ENCODE data around the gene FGGY.
"Not testable (repeated sequence)": the region's sequence is repeated elsewhere in the genome, so short reads cannot be mapped to it uniquely, and the experiment has no call there.

FGGY gene

GRCh38 chr1:59690171-59690930 lies 393.5 kb downstream of the FGGY start:
- in situ Hi-C loops (cut with MboI; ENCODE audit: low sequenced_read_pairs), result no loop called here

GRCh38 chr1:59691261-59691660 lies 394.4 kb downstream of the FGGY start:
- in situ Hi-C loops (cut with MboI; ENCODE audit: low sequenced_read_pairs), result no loop called here

DNA sequence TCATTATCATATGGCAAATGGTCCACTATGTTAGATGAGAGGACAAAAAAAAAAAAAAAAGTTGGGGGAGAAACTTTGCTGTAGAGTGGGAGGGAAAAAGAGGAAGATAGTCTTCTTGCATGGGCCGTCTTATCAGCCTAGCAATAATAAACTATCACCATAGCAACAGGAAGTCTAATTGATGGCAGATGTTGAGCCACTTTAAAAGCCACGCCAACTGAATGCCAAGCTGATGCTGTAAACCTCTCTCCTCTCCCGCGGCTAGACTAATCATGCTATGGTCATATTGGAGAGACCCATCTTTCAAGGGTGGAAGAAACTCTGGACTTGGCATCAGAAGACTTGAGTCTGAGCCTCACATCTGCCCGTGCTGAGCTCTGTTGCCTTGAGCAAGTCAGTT lies 395.7 kb downstream of the FGGY start:
- in situ Hi-C loops (cut with MboI; ENCODE audit: low sequenced_read_pairs), result no loop called here

DNA sequence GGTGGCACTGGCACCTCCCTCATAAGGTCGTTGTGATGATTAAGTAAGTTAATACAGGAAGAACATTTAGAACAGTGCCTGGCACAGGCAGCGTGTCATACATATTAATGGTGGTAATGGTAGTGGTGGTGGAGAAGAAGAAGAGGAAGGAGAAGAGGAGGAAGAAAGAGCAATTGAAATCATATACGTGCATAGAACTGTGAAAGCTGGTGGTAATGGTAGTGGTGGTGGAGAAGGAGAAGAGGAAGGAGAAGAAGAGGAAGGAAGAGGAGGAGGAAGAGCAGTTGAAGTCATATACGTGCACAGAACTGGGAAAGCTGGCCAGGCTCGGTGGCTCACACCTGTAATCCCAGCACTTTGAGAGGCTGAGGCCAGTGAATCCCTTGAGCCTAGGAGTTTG lies 396.5 kb downstream of the FGGY start:
- in situ Hi-C loops (cut with MboI; ENCODE audit: low sequenced_read_pairs), result no loop called here

DNA sequence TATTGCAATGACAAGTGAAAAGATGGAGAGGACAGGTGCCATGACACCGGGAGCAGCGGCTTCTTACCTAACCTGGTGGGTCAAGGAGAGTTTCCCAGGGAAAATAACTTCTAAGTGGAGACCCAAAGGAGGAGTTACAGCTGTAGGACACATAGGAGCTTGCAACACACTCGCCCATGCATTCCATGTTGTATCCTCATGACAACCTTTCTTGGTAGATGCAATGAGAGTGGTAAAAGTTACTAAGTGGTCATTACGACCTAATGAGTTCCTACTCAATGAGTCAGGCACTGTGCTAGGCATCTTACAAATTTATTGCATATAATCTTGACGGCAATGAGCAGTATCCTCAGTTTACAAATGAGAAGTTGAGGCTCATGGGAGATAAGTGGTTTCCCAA lies 398.4 kb downstream of the FGGY start:
- in situ Hi-C loops (cut with MboI; ENCODE audit: low sequenced_read_pairs), result no loop called here

GRCh38 chr1:59696421-59697115 lies 399.7 kb downstream of the FGGY start:
- in situ Hi-C loops (cut with MboI; ENCODE audit: low sequenced_read_pairs), result no loop called here

- in situ Hi-C loops (cut with MboI; ENCODE audit: low sequenced_read_pairs), result no loop called here
Measured at GRCh38 chr1:59697150-59697800, 400.4 kb downstream of the FGGY start.

GRCh38 chr1:59698386-59698785 lies 401.5 kb downstream of the FGGY start:
- in situ Hi-C loops (cut with MboI; ENCODE audit: low sequenced_read_pairs), result no loop called here

DNA sequence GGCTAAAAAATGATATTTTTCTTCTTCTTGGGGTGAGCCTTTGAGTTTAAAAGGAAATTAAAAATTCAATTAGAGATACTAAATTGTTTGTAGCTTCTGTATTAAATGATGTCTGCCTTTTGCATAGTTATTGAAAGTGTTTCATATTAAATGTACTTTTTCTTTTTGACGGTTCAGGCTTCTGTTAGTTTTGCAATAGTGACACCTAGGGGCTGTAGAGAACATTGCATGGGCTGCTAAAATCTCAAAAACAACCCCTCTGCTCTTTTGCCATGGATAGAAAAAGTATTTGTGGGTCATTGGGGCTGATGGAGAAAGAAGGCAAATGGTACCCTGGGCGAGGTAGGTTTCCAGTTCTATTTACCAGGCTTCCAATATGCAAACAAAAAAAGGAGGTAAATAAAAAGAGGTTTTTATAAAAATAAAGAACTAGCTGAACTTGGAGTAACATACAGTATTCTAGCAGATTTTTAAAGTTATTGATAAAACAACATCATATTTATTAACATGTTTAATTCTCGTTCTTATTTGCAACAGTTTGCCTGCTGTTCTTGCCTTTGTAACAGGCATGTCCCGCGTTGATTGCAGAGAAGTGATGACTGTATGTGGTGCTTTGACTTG lies 402.4 kb downstream of the FGGY start:
- in situ Hi-C loops (cut with MboI; ENCODE audit: low sequenced_read_pairs), result no loop called here

- in situ Hi-C loops (cut with MboI; ENCODE audit: low sequenced_read_pairs), result no loop called here
Measured at GRCh38 chr1:59701376-59701775, 404.5 kb downstream of the FGGY start.

GRCh38 chr1:59703226-59703917 lies 406.5 kb downstream of the FGGY start:
- in situ Hi-C loops (cut with MboI; ENCODE audit: low sequenced_read_pairs), result no loop called here

DNA sequence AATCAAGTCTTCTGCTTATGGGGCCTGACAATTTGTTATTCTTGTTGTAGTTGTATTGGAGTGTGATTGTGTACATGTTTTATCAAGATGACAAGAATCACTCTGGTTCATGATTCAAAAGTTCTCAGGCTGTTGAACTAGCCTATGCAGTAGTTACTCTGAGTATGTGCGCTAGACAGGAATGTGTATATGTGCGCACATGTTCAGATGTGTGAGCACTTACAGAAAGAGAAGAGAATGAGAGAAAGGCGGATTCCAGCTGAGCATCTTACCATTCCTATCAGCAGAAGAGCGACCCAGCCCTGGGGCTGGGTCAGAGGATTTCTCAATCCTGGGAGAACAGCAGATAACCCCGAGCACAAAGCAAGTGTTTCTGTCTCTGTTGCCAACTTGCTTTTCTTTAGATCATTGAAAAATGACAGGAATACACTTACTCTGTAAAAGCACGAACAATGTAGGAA lies 407.1 kb downstream of the FGGY start:
- in situ Hi-C loops (cut with MboI; ENCODE audit: low sequenced_read_pairs), result no loop called here

GRCh38 chr1:59704716-59705115 lies 407.8 kb downstream of the FGGY start:
- in situ Hi-C loops (cut with MboI; ENCODE audit: low sequenced_read_pairs), result no loop called here

GRCh38 chr1:59705466-59706302 lies 408.8 kb downstream of the FGGY start:
- in situ Hi-C loops (cut with MboI; ENCODE audit: low sequenced_read_pairs), result no loop called here

DNA sequence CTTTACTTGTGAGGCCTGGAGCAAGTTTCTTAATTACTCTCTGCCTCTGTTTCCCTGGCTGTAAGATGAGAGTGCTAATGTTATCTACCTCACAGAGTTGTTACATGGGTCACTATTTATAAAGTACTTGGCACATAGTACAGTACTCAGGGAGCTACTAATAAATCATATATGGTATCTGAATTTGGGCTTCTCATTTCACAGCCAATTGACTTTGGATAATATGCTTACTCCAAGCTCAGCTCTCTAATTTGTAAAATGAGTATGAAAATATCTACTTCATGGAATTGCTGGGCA lies 409.4 kb downstream of the FGGY start:
- in situ Hi-C loops (cut with MboI; ENCODE audit: low sequenced_read_pairs), result no loop called here

DNA sequence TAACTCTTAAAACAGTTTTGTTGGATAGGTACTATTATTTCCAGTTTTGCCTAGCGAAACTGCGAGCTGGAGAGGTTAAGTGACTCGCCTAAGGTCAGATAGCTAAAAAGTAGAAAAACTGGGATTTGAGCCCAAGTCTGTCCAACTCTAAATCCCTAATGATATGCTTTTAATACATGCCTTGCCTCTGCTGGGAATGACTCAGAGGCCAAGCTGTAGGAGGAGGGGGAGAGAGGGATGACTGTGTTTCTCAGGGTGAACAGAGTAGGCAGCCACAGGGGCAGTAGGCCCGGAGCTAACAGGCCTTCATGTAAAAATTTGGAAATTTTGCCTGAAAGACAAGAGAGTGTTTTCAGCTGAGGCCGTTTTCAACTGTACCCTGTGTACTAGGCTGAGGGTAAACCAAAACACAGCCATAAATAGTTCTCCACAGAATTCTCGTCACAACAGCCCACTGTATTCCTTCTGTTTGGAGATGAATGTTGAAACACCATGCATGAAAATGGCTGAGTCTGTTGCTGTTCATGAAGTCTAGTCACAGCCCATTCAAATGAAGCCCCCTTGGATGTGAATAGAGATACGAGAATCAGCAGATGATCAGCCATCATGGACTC lies 410.4 kb downstream of the FGGY start:
- in situ Hi-C loops (cut with MboI; ENCODE audit: low sequenced_read_pairs), result no loop called here

GRCh38 chr1:59709333-59709732 lies 412.4 kb downstream of the FGGY start:
- in situ Hi-C loops (cut with MboI; ENCODE audit: low sequenced_read_pairs), result no loop called here

GRCh38 chr1:59710920-59711319 lies 414.0 kb downstream of the FGGY start:
- in situ Hi-C loops (cut with MboI; ENCODE audit: low sequenced_read_pairs), result not testable (repeated sequence)

- in situ Hi-C loops (cut with MboI; ENCODE audit: low sequenced_read_pairs), result no loop called here
Measured at GRCh38 chr1:59714219-59714618, 417.3 kb downstream of the FGGY start.

GRCh38 chr1:59714966-59715365 lies 418.1 kb downstream of the FGGY start:
- in situ Hi-C loops (cut with MboI; ENCODE audit: low sequenced_read_pairs), result no loop called here
